Suprapubic skin (tissue), 4 donors: ENCODE results near the gene FLNB. TPM values are rescaled to one million over a fixed set of nuclear protein-coding genes. Genes with fewer than 3 reads are reported as not detected.

Experiments
- DNase-seq, 2 donors: peaks; one replicate each; pipeline ENCODE4 v3.0.0-alpha.2; 2019; ENCODE audit warnings: low spot score in 2 of 2
- H3K27ac ChIP-seq: fragments of 200-600 bp; sonication (generic); one replicate; pipeline ENCODE4 v1.5.1; 2019
- H3K27me3 ChIP-seq: fragments of 200-600 bp; sonication (generic); one replicate; pipeline ENCODE4 v1.5.1; 2019
- H3K36me3 ChIP-seq: fragments of 200-600 bp; sonication (generic); one replicate; pipeline ENCODE4 v1.5.1; 2019
- H3K4me1 ChIP-seq: fragments of 200-600 bp; sonication (generic); one replicate; pipeline ENCODE4 v1.5.1; 2019
- H3K4me3 ChIP-seq: fragments of 200-600 bp; sonication (generic); one replicate; pipeline ENCODE4 v1.5.1; 2019; ENCODE audit warnings: mild to moderate bottlenecking
- H3K9me3 ChIP-seq: fragments of 200-600 bp; sonication (generic); one replicate; pipeline ENCODE4 v1.5.1; 2019
- CTCF ChIP-seq, 2 donors: fragments of 200-600 bp in 1 of 2; fragments of 450-650 bp in 1 of 2; sonication (generic) in 1 of 2; IDR thresholded peaks; one replicate each; pipeline ENCODE4 v1.5.1; 2016 to 2019; ENCODE audit warnings: antibody characterized with exemption in 2 of 2, mild to moderate bottlenecking in 1 of 2, moderate library complexity in 1 of 2
- EP300 ChIP-seq: sonication (generic); formaldehyde crosslinking; IDR thresholded peaks from one replicate; pipeline ENCODE4 v1.6.1; 2017; ENCODE audit warnings: antibody characterized with exemption
- POLR2A ChIP-seq, 2 donors: fragments of 450-650 bp; IDR thresholded peaks; one replicate each; pipeline ENCODE4 v1.6.1; 2017; ENCODE audit warnings: antibody characterized with exemption in 2 of 2, mild to moderate bottlenecking in 2 of 2, moderate library complexity in 2 of 2
- POLR2AphosphoS5 ChIP-seq, 3 donors: sonication (generic); formaldehyde crosslinking; IDR thresholded peaks; one replicate each; pipeline ENCODE4 v1.6.1; 2017; ENCODE audit warnings: antibody characterized with exemption in 3 of 3
- WGBS: methylation state at CpG from one replicate; pipeline ENCODE4 v1.1.5; 2018; 5-methylcytosine and 5-hydroxymethylcytosine counted together
- total RNA-seq, 4 donors: library from RNA; depleted of rRNA; stranded (reverse); fragments of >200 nt; gene quantifications; one replicate each; pipeline ENCODE4 v1.1.0, GENCODE V29; 2016

Gene FLNB
- total RNA-seq, 4 donors from 2014 or later, result 143 to 186 (median 150) TPM

GRCh38 chr3:58131101-58131825, 123.0 kb downstream of the FLNB start:
- Histone ChIP-seq H3K4me3 (no peak overlapping the region), H3K36me3 (peaks cover 68% of the 10 kb centered on the region), H3K4me1 (no peaks in the 10 kb centered on the region), H3K27me3 (no peaks in the 10 kb centered on the region), H3K27ac (no peak overlapping the region), H3K9me3 (no peaks in the 10 kb centered on the region)
- DNase-seq, result no peak
- TF ChIP-seq EP300 (no peak), POLR2A (IDR thresholded peaks at IDR 0.05) (no peak), POLR2AphosphoS5 (IDR thresholded peaks at IDR 0.05) (no peak), CTCF (IDR thresholded peaks at IDR 0.05) (no peak)
- WGBS, result 88% methylated on average over 6 of the region's 6 CpGs

GRCh38 chr3:58132850-58133249, 124.6 kb downstream of the FLNB start:
- 92% methylated on average over 4 of the region's 4 CpGs for WGBS
- Histone ChIP-seq H3K4me3 (no peak overlapping the region), H3K27ac (no peak overlapping the region), H3K9me3 (no peaks in the 10 kb centered on the region), H3K27me3 (no peaks in the 10 kb centered on the region), H3K36me3 (peaks cover 66% of the 10 kb centered on the region), H3K4me1 (no peaks in the 10 kb centered on the region)
- DNase-seq, result no peak
- no peak for TF ChIP-seq CTCF (IDR thresholded peaks at IDR 0.05)
- TF ChIP-seq POLR2A (IDR thresholded peaks at IDR 0.05), result no peak
- no peak for TF ChIP-seq EP300
- TF ChIP-seq POLR2AphosphoS5 (IDR thresholded peaks at IDR 0.05), result no peak

DNA sequence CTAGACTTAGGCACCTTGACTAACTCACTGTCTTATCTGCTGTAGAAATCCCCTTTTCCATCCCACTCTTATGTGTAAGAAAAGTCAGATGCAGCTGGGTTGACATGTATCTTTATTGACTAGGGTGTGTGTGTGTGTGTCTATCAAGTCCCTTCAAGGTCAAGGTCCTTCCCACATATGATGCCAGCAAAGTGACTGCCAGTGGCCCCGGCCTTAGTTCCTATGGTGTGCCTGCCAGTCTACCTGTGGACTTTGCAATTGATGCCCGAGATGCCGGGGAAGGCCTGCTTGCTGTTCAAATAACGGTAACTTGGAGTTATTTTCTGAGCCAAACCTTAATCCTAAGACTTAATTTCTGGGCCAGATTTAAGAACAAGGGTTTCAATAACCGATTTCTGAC, 126.2 kb downstream of the FLNB start:
- Histone ChIP-seq H3K9me3 (no peaks in the 10 kb centered on the region), H3K4me1 (no peaks in the 10 kb centered on the region), H3K4me3 (no peak overlapping the region), H3K27me3 (no peaks in the 10 kb centered on the region), H3K36me3 (peaks cover 69% of the 10 kb centered on the region), H3K27ac (no peak overlapping the region)
- 94% methylated on average over 5 of the region's 5 CpGs for WGBS
- TF ChIP-seq POLR2A (IDR thresholded peaks at IDR 0.05) (no peak), EP300 (no peak)
- no peak for DNase-seq

- Histone ChIP-seq H3K27me3 (no peaks in the 10 kb centered on the region), H3K4me3 (no peak overlapping the region), H3K9me3 (no peaks in the 10 kb centered on the region), H3K36me3 (peaks cover 76% of the 10 kb centered on the region), H3K4me1 (no peaks in the 10 kb centered on the region), H3K27ac (no peak overlapping the region)
- TF ChIP-seq POLR2A (IDR thresholded peaks at IDR 0.05), result no peak
- TF ChIP-seq EP300, result no peak
- no peak for TF ChIP-seq POLR2AphosphoS5 (IDR thresholded peaks at IDR 0.05)
- no peak for TF ChIP-seq CTCF (IDR thresholded peaks at IDR 0.05)
- WGBS, result 96% methylated on average over 14 of the region's 14 CpGs
- no peak for DNase-seq
Measured at GRCh38 chr3:58135712-58136543, 127.7 kb downstream of the FLNB start.

- Histone ChIP-seq H3K36me3 (peaks cover 84% of the 10 kb centered on the region), H3K9me3 (no peaks in the 10 kb centered on the region), H3K27ac (no peak overlapping the region), H3K4me3 (no peak overlapping the region), H3K27me3 (no peaks in the 10 kb centered on the region), H3K4me1 (no peaks in the 10 kb centered on the region)
- no peak for DNase-seq
- 78% methylated on average over 4 of the region's 4 CpGs for WGBS
- TF ChIP-seq CTCF (IDR thresholded peaks at IDR 0.05) (no peak), EP300 (no peak), POLR2A (IDR thresholded peaks at IDR 0.05) (no peak), POLR2AphosphoS5 (IDR thresholded peaks at IDR 0.05) (no peak)
Measured at GRCh38 chr3:58137306-58137705, 129.1 kb downstream of the FLNB start.
